HUES64 (cell line): ENCODE results near the gene PHKG2.

Experiments
- H3K27ac ChIP-seq: 2 replicates; pipeline ENCODE4 v1.7.0; 2013; ENCODE audit warnings: low read depth, low read length, inconsistent platforms
- H3K27me3 ChIP-seq: 2 replicates; pipeline ENCODE4 v1.6.1; 2013; ENCODE audit warnings: mild to moderate bottlenecking, low read length; ENCODE audit not compliant: insufficient read depth
- H3K36me3 ChIP-seq: 2 replicates; pipeline ENCODE4 v1.6.1; 2013; ENCODE audit warnings: mild to moderate bottlenecking, low read length; ENCODE audit not compliant: insufficient read depth
- H3K4me1 ChIP-seq: 2 replicates; pipeline ENCODE4 v1.6.1; 2013; ENCODE audit warnings: mild to moderate bottlenecking, low read length, moderate library complexity; ENCODE audit not compliant: insufficient read depth
- H3K4me3 ChIP-seq: 2 replicates; pipeline ENCODE4 v1.5.1; 2013; ENCODE audit warnings: mild to moderate bottlenecking, low read length, moderate library complexity
- H3K9ac ChIP-seq: 2 replicates; pipeline ENCODE4 v1.6.1; 2013; ENCODE audit warnings: mild to moderate bottlenecking, low read depth, low read length
- H3K9me3 ChIP-seq: 2 replicates; pipeline ENCODE4 v1.6.1; 2013; ENCODE audit warnings: low read depth, low read length; ENCODE audit not compliant: insufficient read depth
- WGBS: fragments of 150-250, 120-280 bp; methylation state at CpG from one replicate; pipeline ENCODE4 v1.1.7; 2013; ENCODE audit warnings: missing lambda C conversion rate; 5-methylcytosine and 5-hydroxymethylcytosine counted together

Gene PHKG2

GRCh38 chr16:30758988-30759491, 10.8 kb downstream of the PHKG2 start:
- Histone ChIP-seq H3K27me3 (no peaks in the 10 kb centered on the region), H3K4me1 (peaks cover 9% of the 10 kb centered on the region; the same call in 1 of the 2 replicates), H3K27ac (no peak overlapping the region), H3K4me3 (no peak overlapping the region), H3K9ac (no peak overlapping the region), H3K36me3 (peaks cover 49% of the 10 kb centered on the region), H3K9me3 (no peaks in the 10 kb centered on the region)
- WGBS = 92% methylated on average over 10 of the region's 10 CpGs

GRCh38 chr16:30760001-30760559, 11.9 kb downstream of the PHKG2 start:
- Histone ChIP-seq H3K9ac (no peak overlapping the region), H3K27me3 (no peaks in the 10 kb centered on the region), H3K9me3 (no peaks in the 10 kb centered on the region), H3K27ac (no peak overlapping the region), H3K36me3 (peaks cover 50% of the 10 kb centered on the region), H3K4me1 (peaks cover 9% of the 10 kb centered on the region; the same call in 1 of the 2 replicates), H3K4me3 (no peak overlapping the region)
- WGBS = 91% methylated on average over 7 of the region's 7 CpGs

- Histone ChIP-seq H3K9me3 (no peaks in the 10 kb centered on the region), H3K27me3 (no peaks in the 10 kb centered on the region), H3K27ac (no peak overlapping the region), H3K4me1 (peaks cover 9% of the 10 kb centered on the region; the same call in 1 of the 2 replicates), H3K9ac (peak overlapping the region; percentile 62; the same call in 1 of the 2 replicates), H3K4me3 (peak overlapping the region; percentile 96), H3K36me3 (peaks cover 52% of the 10 kb centered on the region)
- WGBS = 31% methylated on average over 26 of the region's 26 CpGs
Observed at GRCh38 chr16:30760577-30761426, 12.6 kb downstream of the PHKG2 start.

GRCh38 chr16:30761427-30761927, 13.3 kb downstream of the PHKG2 start:
- Histone ChIP-seq H3K36me3 (peaks cover 52% of the 10 kb centered on the region), H3K27me3 (no peaks in the 10 kb centered on the region), H3K27ac (peak overlapping the region; percentile 60; the same call in 1 of the 2 replicates), H3K9ac (peak overlapping the region; percentile 62; the same call in 1 of the 2 replicates), H3K4me1 (peaks cover 9% of the 10 kb centered on the region; the same call in 1 of the 2 replicates), H3K4me3 (peak overlapping the region; percentile 96), H3K9me3 (no peaks in the 10 kb centered on the region)
- under 1% methylated on average over 64 of the region's 64 CpGs for WGBS

GRCh38 chr16:30761928-30762902, 14.0 kb downstream of the PHKG2 start, which contains the start of the genes CFAP119 and RNF40:
Gene CFAP119 (minus strand): TSS chr16:30762062. CDS start chr16:30761748, 314 bp downstream.
Gene RNF40 (plus strand): TSS chr16:30762322. CDS start chr16:30762546, 224 bp downstream.
- 1% methylated on average over 60 of the region's 60 CpGs for WGBS
- no peaks in the 10 kb centered on the region for H3K27me3 ChIP-seq
- peaks cover 52% of the 10 kb centered on the region for H3K36me3 ChIP-seq
- H3K9me3 ChIP-seq = no peaks in the 10 kb centered on the region
- peak within 1 kb of the TSS; percentile 60 for H3K27ac ChIP-seq
- peak within 1 kb of the TSS; percentile 91 for H3K9ac ChIP-seq
- peaks cover 9% of the 10 kb centered on the region; the same call in 1 of the 2 replicates for H3K4me1 ChIP-seq
- H3K4me3 ChIP-seq = peak within 1 kb of the TSS; percentile 96

GRCh38 chr16:30762991-30763725, 14.9 kb downstream of the PHKG2 start:
- peaks cover 9% of the 10 kb centered on the region; the same call in 1 of the 2 replicates for H3K4me1 ChIP-seq
- 80% methylated on average over 15 of the region's 15 CpGs for WGBS
- H3K9ac ChIP-seq = peak overlapping the region; percentile 91
- H3K36me3 ChIP-seq = peaks cover 60% of the 10 kb centered on the region
- H3K9me3 ChIP-seq = no peaks in the 10 kb centered on the region
- no peak overlapping the region for H3K27ac ChIP-seq
- H3K4me3 ChIP-seq = peak overlapping the region; percentile 96
- no peaks in the 10 kb centered on the region for H3K27me3 ChIP-seq

GRCh38 chr16:30764086-30764485, 15.9 kb downstream of the PHKG2 start:
- Histone ChIP-seq H3K4me1 (peaks cover 9% of the 10 kb centered on the region; the same call in 1 of the 2 replicates), H3K9ac (no peak overlapping the region), H3K36me3 (peaks cover 69% of the 10 kb centered on the region), H3K9me3 (no peaks in the 10 kb centered on the region), H3K4me3 (no peak overlapping the region; the same call in 1 of the 2 replicates), H3K27me3 (no peaks in the 10 kb centered on the region), H3K27ac (no peak overlapping the region)
- 95% methylated on average over 11 of the region's 11 CpGs for WGBS

GRCh38 chr16:30764816-30765465, 16.7 kb downstream of the PHKG2 start:
- WGBS = 92% methylated on average over 12 of the region's 12 CpGs
- Histone ChIP-seq H3K9ac (no peak overlapping the region), H3K4me1 (peaks cover 9% of the 10 kb centered on the region; the same call in 1 of the 2 replicates), H3K9me3 (no peaks in the 10 kb centered on the region), H3K27ac (no peak overlapping the region), H3K36me3 (peaks cover 71% of the 10 kb centered on the region), H3K4me3 (no peak overlapping the region), H3K27me3 (no peaks in the 10 kb centered on the region)

GRCh38 chr16:30766206-30766932, 18.1 kb downstream of the PHKG2 start:
- H3K4me1 ChIP-seq = peaks cover 5% of the 10 kb centered on the region; the same call in 1 of the 2 replicates
- no peak overlapping the region for H3K9ac ChIP-seq
- no peaks in the 10 kb centered on the region for H3K27me3 ChIP-seq
- H3K9me3 ChIP-seq = no peaks in the 10 kb centered on the region
- H3K27ac ChIP-seq = no peak overlapping the region
- no peak overlapping the region for H3K4me3 ChIP-seq
- WGBS = 96% methylated on average over 29 of the region's 29 CpGs
- H3K36me3 ChIP-seq = peaks cover 82% of the 10 kb centered on the region
